Measurements from ENCODE around the gene IKZF4.
A peak's percentile ranks its signal among the peaks of the same experiment; 100 is the strongest.
"Not testable (repeated sequence)": the region's sequence is repeated elsewhere in the genome, so short reads cannot be mapped to it uniquely, and the experiment has no call there.

The IKZF4 gene

DNA sequence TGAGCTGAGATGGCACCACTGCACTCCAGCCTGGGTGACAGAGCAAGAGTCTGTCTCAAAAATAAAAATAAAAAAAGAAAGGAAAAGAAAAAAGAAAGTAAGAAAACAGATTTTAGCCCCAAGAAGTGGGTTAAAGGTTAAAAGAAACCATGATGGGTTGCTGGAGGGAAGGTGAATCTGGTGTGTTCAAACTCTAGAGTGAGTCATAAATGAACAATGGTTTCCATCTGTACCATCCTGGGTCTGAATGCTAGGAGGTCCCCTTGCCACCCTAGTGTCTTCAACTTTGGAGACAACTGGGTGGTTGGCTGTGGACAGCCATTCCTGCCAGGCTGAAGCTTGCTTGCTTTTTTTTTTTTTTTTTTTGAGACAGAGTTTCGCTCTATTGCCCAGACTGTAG, 19.3 kb downstream of the IKZF4 start:
- no CpG with 5 or more reads among the region's 1 CpG for WGBS, 2 donors (ENCODE audit: extremely low coverage in 2 of 2, insufficient read length in 2 of 2, insufficient replicate concordance in 1 of 2)
- no peak overlapping the region for H4K91ac ChIP-seq (ENCODE audit: low read depth, low read length, poor library complexity)
- no peak overlapping the region for H2BK5ac ChIP-seq (ENCODE audit: low read length)
- H3K27ac ChIP-seq (replicated peaks; ENCODE audit: low read length) = no peak overlapping the region
- no peak overlapping the region for H2AK5ac ChIP-seq (ENCODE audit: low read depth, low read length)
- H3K9me3 ChIP-seq (replicated peaks in 1 of 2; ENCODE audit: control insufficient read depth in 2 of 2, insufficient read depth in 1 of 2, low read depth in 1 of 2, low read length in 2 of 2) = no peaks in the 10 kb centered on the region
- H2BK120ac ChIP-seq (ENCODE audit: low read depth, low read length) = no peak overlapping the region
- no peak overlapping the region for H2BK12ac ChIP-seq (ENCODE audit: low read length)
- no peak overlapping the region for H4K8ac ChIP-seq (ENCODE audit: low read depth, low read length)
- no peaks in the 10 kb centered on the region for H3K27me3 ChIP-seq (ENCODE audit: control insufficient read depth in 3 of 3, insufficient read depth in 3 of 3, low read depth in 1 of 3, low read length in 3 of 3)
- H2BK15ac ChIP-seq (ENCODE audit: low read length) = no peak overlapping the region
- H3K4me1 ChIP-seq (ENCODE audit: control insufficient read depth in 2 of 2, insufficient read depth in 1 of 2, low read depth in 1 of 2, low read length in 2 of 2) = peaks cover 5 to 22% of the 10 kb centered on the region in 2 donors
- H3K79me1 ChIP-seq (ENCODE audit: low read depth, low read length) = peaks cover 5% of the 10 kb centered on the region
- H2AFZ ChIP-seq (ENCODE audit: low read length) = no peak overlapping the region
- no peak overlapping the region for H3K9ac ChIP-seq (ENCODE audit: low read depth, low read length, poor library complexity)
- H3K18ac ChIP-seq (ENCODE audit: low read length) = no peak overlapping the region
- H3K36me3 ChIP-seq (replicated peaks in 1 of 2; ENCODE audit: control insufficient read depth in 2 of 2, insufficient read depth in 2 of 2, low read length in 2 of 2) = peaks cover 26 to 67% of the 10 kb centered on the region in 2 donors
- no peak overlapping the region for H3K4ac ChIP-seq (ENCODE audit: low read length)
- no peak overlapping the region for H3K4me2 ChIP-seq (ENCODE audit: insufficient read depth, low read length, poor library complexity, severe bottlenecking)
- no peak overlapping the region for H3K23ac ChIP-seq (ENCODE audit: low read depth, low read length, poor library complexity)
- H3K14ac ChIP-seq (ENCODE audit: low read length) = no peak overlapping the region
- H3K4me3 ChIP-seq (ENCODE audit: low read length in 2 of 2) = no peak overlapping the region
- no peak for DNase-seq (ENCODE audit: low spot score)

DNA sequence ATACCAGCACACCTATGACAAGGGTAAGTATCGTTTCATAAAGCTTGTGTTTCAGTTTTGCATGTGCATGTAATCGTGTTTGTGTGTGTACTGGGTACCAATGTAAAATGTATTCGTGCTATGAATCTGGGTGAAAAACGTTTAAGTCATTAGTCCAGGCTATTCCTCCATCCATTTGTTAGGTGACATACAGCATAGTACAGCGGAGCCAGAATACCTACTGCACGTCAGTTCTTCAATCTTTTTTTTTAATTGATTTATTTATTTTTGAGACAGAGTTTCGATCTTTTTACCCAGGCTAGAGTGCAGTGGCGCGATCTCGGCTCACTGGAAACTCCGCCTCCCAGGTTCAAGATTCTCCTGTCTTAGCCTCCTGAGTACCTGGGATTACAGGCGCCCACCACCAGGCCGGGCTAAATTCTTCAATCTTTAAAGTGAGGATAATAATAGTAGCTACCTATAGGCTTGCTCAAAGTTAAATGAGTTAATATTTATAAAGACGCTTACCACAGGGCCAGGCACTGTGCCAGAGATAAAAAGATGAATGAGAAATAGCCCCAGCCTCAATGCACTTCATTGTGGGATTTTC, 20.2 kb downstream of the IKZF4 start:
- no peak overlapping the region for H3K18ac ChIP-seq (ENCODE audit: low read length)
- peak overlapping the region; percentile 78 for H2AFZ ChIP-seq (ENCODE audit: low read length)
- H2BK120ac ChIP-seq (ENCODE audit: low read depth, low read length) = no peak overlapping the region
- peak overlapping the region in 1 of 2 donors; percentile 83 for H3K4me3 ChIP-seq (ENCODE audit: low read length in 2 of 2)
- H3K4me2 ChIP-seq (ENCODE audit: insufficient read depth, low read length, poor library complexity, severe bottlenecking) = no peak overlapping the region
- no peak overlapping the region for H4K91ac ChIP-seq (ENCODE audit: low read depth, low read length, poor library complexity)
- peak overlapping the region; percentile 76 for H3K27ac ChIP-seq (replicated peaks; ENCODE audit: low read length)
- H4K8ac ChIP-seq (ENCODE audit: low read depth, low read length) = no peak overlapping the region
- peaks cover 27 to 65% of the 10 kb centered on the region in 2 donors for H3K36me3 ChIP-seq (replicated peaks in 1 of 2; ENCODE audit: control insufficient read depth in 2 of 2, insufficient read depth in 2 of 2, low read length in 2 of 2)
- peaks cover 5 to 22% of the 10 kb centered on the region in 2 donors for H3K4me1 ChIP-seq (ENCODE audit: control insufficient read depth in 2 of 2, insufficient read depth in 1 of 2, low read depth in 1 of 2, low read length in 2 of 2)
- no peaks in the 10 kb centered on the region for H3K27me3 ChIP-seq (ENCODE audit: control insufficient read depth in 3 of 3, insufficient read depth in 3 of 3, low read depth in 1 of 3, low read length in 3 of 3)
- peaks cover 5% of the 10 kb centered on the region for H3K79me1 ChIP-seq (ENCODE audit: low read depth, low read length)
- H3K23ac ChIP-seq (ENCODE audit: low read depth, low read length, poor library complexity) = no peak overlapping the region
- no peak overlapping the region for H2BK5ac ChIP-seq (ENCODE audit: low read length)
- H3K4ac ChIP-seq (ENCODE audit: low read length) = no peak overlapping the region
- no peak overlapping the region for H2AK5ac ChIP-seq (ENCODE audit: low read depth, low read length)
- H3K9ac ChIP-seq (ENCODE audit: low read depth, low read length, poor library complexity) = no peak overlapping the region
- H3K9me3 ChIP-seq (replicated peaks in 1 of 2; ENCODE audit: control insufficient read depth in 2 of 2, insufficient read depth in 1 of 2, low read depth in 1 of 2, low read length in 2 of 2) = no peaks in the 10 kb centered on the region
- no peak overlapping the region for H3K14ac ChIP-seq (ENCODE audit: low read length)
- WGBS, 2 donors (ENCODE audit: extremely low coverage in 2 of 2, insufficient read length in 2 of 2, insufficient replicate concordance in 1 of 2) = no CpG with 5 or more reads among the region's 14 CpGs
- H2BK15ac ChIP-seq (ENCODE audit: low read length) = no peak overlapping the region
- H2BK12ac ChIP-seq (ENCODE audit: low read length) = no peak overlapping the region
- DNase-seq (ENCODE audit: low spot score) = no peak

DNA sequence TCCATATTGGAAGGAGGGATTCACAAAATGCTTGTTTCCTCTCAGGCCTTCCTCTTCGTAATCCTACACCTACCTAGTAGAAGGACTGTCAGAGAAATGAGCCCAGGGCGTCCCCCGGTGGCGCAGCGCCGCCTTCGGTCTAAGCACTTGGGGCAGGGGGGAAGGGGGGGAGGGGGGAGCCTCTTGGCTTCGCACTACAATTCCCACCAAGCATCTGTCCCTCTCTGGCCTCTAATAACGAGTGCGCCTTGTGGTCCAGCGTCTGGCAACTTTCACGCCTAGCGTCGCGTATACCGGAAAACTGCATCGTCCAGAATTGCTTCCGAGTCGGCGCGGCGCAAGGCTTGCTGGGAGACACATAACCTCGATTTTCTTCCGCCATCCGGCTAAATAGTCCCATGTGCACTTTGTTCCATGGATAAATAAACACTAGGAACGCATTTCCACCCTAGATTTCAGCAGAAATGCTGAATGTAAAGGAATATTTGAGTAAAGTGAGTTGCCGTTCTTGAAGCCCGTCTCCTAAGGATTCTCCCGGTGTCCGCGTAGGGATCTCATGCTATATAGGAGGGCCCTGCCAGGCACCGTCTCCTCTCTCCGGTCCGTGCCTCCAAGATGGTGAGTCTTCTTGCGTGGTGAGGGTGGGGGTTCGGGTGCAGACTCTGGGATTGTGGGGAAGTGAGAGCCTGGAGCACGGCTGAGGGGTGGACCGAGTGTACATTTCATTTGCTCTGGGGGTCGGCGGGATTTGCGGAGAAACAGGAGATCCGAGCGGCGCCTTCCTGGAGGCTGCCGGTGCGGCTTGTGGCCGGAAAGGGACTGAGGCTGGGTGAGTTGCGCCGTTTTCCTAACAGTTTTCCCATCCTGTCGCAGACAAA, 20.9 kb downstream of the IKZF4 start, which contains the start of gene RPS26:
TSS of gene RPS26 (plus strand) at position 367 of the 878 bp plus-strand sequence. CDS start at position 616, 249 bp downstream.
- Histone ChIP-seq H2BK12ac (ENCODE audit: low read length) (no peak within 1 kb of the TSS), H3K4me3 (ENCODE audit: low read length in 2 of 2) (peak within 1 kb of the TSS; percentile 83 to 95), H3K79me1 (ENCODE audit: low read depth, low read length) (peaks cover 5% of the 10 kb centered on the region), H4K91ac (ENCODE audit: low read depth, low read length, poor library complexity) (no peak within 1 kb of the TSS), H3K14ac (ENCODE audit: low read length) (no peak within 1 kb of the TSS), H3K9ac (ENCODE audit: low read depth, low read length, poor library complexity) (peak within 1 kb of the TSS; percentile 71), H3K23ac (ENCODE audit: low read depth, low read length, poor library complexity) (peak within 1 kb of the TSS; percentile 99), H2AFZ (ENCODE audit: low read length) (peak within 1 kb of the TSS; percentile 89), H2AK5ac (ENCODE audit: low read depth, low read length) (no peak within 1 kb of the TSS), H3K4me2 (ENCODE audit: insufficient read depth, low read length, poor library complexity, severe bottlenecking) (peak within 1 kb of the TSS; percentile 63), H3K27ac (replicated peaks; ENCODE audit: low read length) (peak within 1 kb of the TSS; percentile 82), H3K36me3 (replicated peaks in 1 of 2; ENCODE audit: control insufficient read depth in 2 of 2, insufficient read depth in 2 of 2, low read length in 2 of 2) (peaks cover 24 to 57% of the 10 kb centered on the region in 2 donors), H3K4me1 (ENCODE audit: control insufficient read depth in 2 of 2, insufficient read depth in 1 of 2, low read depth in 1 of 2, low read length in 2 of 2) (peaks cover 5 to 22% of the 10 kb centered on the region in 2 donors), H3K9me3 (replicated peaks in 1 of 2; ENCODE audit: control insufficient read depth in 2 of 2, insufficient read depth in 1 of 2, low read depth in 1 of 2, low read length in 2 of 2) (no peaks in the 10 kb centered on the region), H3K27me3 (ENCODE audit: control insufficient read depth in 3 of 3, insufficient read depth in 3 of 3, low read depth in 1 of 3, low read length in 3 of 3) (no peaks in the 10 kb centered on the region), H2BK5ac (ENCODE audit: low read length) (no peak within 1 kb of the TSS), H2BK15ac (ENCODE audit: low read length) (no peak within 1 kb of the TSS), H4K8ac (ENCODE audit: low read depth, low read length) (no peak within 1 kb of the TSS), H3K4ac (ENCODE audit: low read length) (no peak within 1 kb of the TSS), H3K18ac (ENCODE audit: low read length) (peak within 1 kb of the TSS; percentile 89), H2BK120ac (ENCODE audit: low read depth, low read length) (no peak within 1 kb of the TSS)
- peak; percentile 99 for DNase-seq (ENCODE audit: low spot score)
- WGBS, 2 donors (ENCODE audit: extremely low coverage in 2 of 2, insufficient read length in 2 of 2, insufficient replicate concordance in 1 of 2) = no CpG with 5 or more reads among the region's 50 CpGs

DNA sequence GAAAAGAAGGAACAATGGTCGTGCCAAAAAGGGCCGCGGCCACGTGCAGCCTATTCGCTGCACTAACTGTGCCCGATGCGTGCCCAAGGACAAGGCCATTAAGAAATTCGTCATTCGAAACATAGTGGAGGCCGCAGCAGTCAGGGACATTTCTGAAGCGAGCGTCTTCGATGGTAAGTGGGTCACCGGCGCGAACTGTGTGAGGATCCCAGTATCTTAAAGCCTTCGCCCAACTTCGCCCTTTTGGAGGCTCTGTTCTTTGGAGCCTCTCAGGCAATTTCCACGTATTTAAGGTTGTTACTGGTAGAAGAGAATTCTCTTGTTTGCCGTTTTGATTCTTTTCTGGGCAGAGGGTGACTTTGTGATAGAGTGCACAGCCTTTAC, 21.6 kb downstream of the IKZF4 start:
- peaks cover 20 to 51% of the 10 kb centered on the region in 2 donors for H3K36me3 ChIP-seq (replicated peaks in 1 of 2; ENCODE audit: control insufficient read depth in 2 of 2, insufficient read depth in 2 of 2, low read length in 2 of 2)
- H2BK12ac ChIP-seq (ENCODE audit: low read length); DNase-seq (ENCODE audit: low spot score); H2BK15ac ChIP-seq (ENCODE audit: low read length); H3K14ac ChIP-seq (ENCODE audit: low read length); H4K8ac ChIP-seq (ENCODE audit: low read depth, low read length); H2AFZ ChIP-seq (ENCODE audit: low read length); H3K79me1 ChIP-seq (ENCODE audit: low read depth, low read length); H2AK5ac ChIP-seq (ENCODE audit: low read depth, low read length); H3K23ac ChIP-seq (ENCODE audit: low read depth, low read length, poor library complexity); H3K9me3 ChIP-seq (replicated peaks in 1 of 2; ENCODE audit: control insufficient read depth in 2 of 2, insufficient read depth in 1 of 2, low read depth in 1 of 2, low read length in 2 of 2); H2BK120ac ChIP-seq (ENCODE audit: low read depth, low read length); H3K27ac ChIP-seq (replicated peaks; ENCODE audit: low read length); H3K27me3 ChIP-seq (ENCODE audit: control insufficient read depth in 3 of 3, insufficient read depth in 3 of 3, low read depth in 1 of 3, low read length in 3 of 3); H2BK5ac ChIP-seq (ENCODE audit: low read length); H3K18ac ChIP-seq (ENCODE audit: low read length); H4K91ac ChIP-seq (ENCODE audit: low read depth, low read length, poor library complexity); H3K4ac ChIP-seq (ENCODE audit: low read length): not testable (repeated sequence)
- peak overlapping the region; percentile 83 to 95 for H3K4me3 ChIP-seq (ENCODE audit: low read length in 2 of 2)
- H3K4me1 ChIP-seq (ENCODE audit: control insufficient read depth in 2 of 2, insufficient read depth in 1 of 2, low read depth in 1 of 2, low read length in 2 of 2) = peaks cover 5 to 20% of the 10 kb centered on the region in 2 donors
- peak overlapping the region; percentile 71 for H3K9ac ChIP-seq (ENCODE audit: low read depth, low read length, poor library complexity)
- H3K4me2 ChIP-seq (ENCODE audit: insufficient read depth, low read length, poor library complexity, severe bottlenecking) = peak overlapping the region; percentile 63
- no CpG with 5 or more reads among the region's 20 CpGs for WGBS, 2 donors (ENCODE audit: extremely low coverage in 2 of 2, insufficient read length in 2 of 2, insufficient replicate concordance in 1 of 2)

Measured in neuronal stem cell (in vitro differentiated cells).